ENCODE measurements around the gene MRPS12. TPM values are rescaled to one million over a fixed set of nuclear protein-coding genes. Genes with fewer than 3 reads are reported as not detected.

The MRPS12 gene
- total and polyA plus RNA-seq, 2 of the 4 experiments (the other 2 are of a cell fraction), result 26.7 to 75.4 TPM

GRCh38 chr19:38900743-38901190, 30.0 kb upstream of the MRPS12 start:
- Histone ChIP-seq H2BK120ac (ENCODE audit: low read depth, low read length) (no peak overlapping the region), H3K27ac (ENCODE audit: insufficient read depth, low read length) (no peak overlapping the region), H2BK15ac (ENCODE audit: low read depth, low read length) (no peak overlapping the region), H3K4ac (ENCODE audit: low read depth, low read length) (no peak overlapping the region; the same call in 1 of the 2 replicates), H3K4me1 (ENCODE audit: control insufficient read depth, insufficient read depth, low read length) (peaks cover 3% of the 10 kb centered on the region; the same call in 1 of the 2 replicates), H2AK9ac (replicated peaks; ENCODE audit: low read depth, low read length, poor library complexity) (no peak overlapping the region), H3K9ac (ENCODE audit: low read depth, low read length) (peak overlapping the region; percentile 36), H2AK5ac (ENCODE audit: low read depth, low read length) (no peak overlapping the region), H3K56ac (ENCODE audit: extremely low read depth, insufficient read depth, low read length) (no peak overlapping the region), H2BK20ac (ENCODE audit: low read depth, low read length) (no peak overlapping the region), H4K5ac (ENCODE audit: low read depth, low read length) (no peak overlapping the region), H3K14ac (replicated peaks; ENCODE audit: low read depth, low read length) (no peak overlapping the region), H4K8ac (ENCODE audit: low read depth in 2 of 2, low read length in 2 of 2) (no peak overlapping the region), H3K9me3 (ENCODE audit: control insufficient read depth, insufficient read depth, low read length) (no peaks in the 10 kb centered on the region), H3K36me3 (ENCODE audit: control insufficient read depth, insufficient read depth, low read length) (peaks cover 6% of the 10 kb centered on the region; the same call in 1 of the 2 replicates), H3K4me2 (ENCODE audit: low read depth, low read length) (peak overlapping the region; percentile 83), H2BK5ac (ENCODE audit: low read depth, low read length, poor library complexity, severe bottlenecking) (no peak overlapping the region), H4K20me1 (ENCODE audit: insufficient read depth, low read length) (peaks cover 4% of the 10 kb centered on the region), H3K9me1 (ENCODE audit: insufficient read depth, low read length) (no peaks in the 10 kb centered on the region; the same call in none of the 2 replicates), H3K18ac (ENCODE audit: low read depth, low read length) (no peak overlapping the region), H3K27me3 (ENCODE audit: control insufficient read depth, insufficient read depth, low read length) (no peaks in the 10 kb centered on the region), H4K91ac (ENCODE audit: insufficient read depth, low read depth, low read length) (no peak overlapping the region), H3K4me3 (ENCODE audit: insufficient read depth, low read depth, low read length) (peak overlapping the region; percentile 66), H3K79me1 (ENCODE audit: low read depth in 1 of 2, low read length in 2 of 2) (peaks cover 20 to 49% of the 10 kb centered on the region in 2 experiments), H2AFZ (replicated peaks; ENCODE audit: low read length, poor library complexity) (no peak overlapping the region), H3K23ac (ENCODE audit: low read depth, low read length) (peak overlapping the region; percentile 48; the same call in 1 of the 2 replicates)
- POLR2A ChIA-PET (ENCODE audit: unreplicated experiment), result interaction anchor here (0.9 kb wide), 1 partner anchor 37 kb away, joined by 6 read pairs; no protein-coding TSS in a partner anchor
- in situ Hi-C loops (cut with MboI; ENCODE audit: low sequenced_read_pairs) (loop anchor here (25.0 kb wide), 1 partner anchor 163 kb away; the partner anchor contains the start of gene CAPN12), dilution Hi-C loops (cut with HindIII; ENCODE audit: low sequenced_read_pairs, unreplicated experiment) (no loop called here), intact Hi-C loops (cut with micrococcal nuclease) (no loop called here)
- CTCF ChIA-PET, result interaction anchor here (0.6 to 1.7 kb wide), 5 partner anchors 13 to 422 kb away, joined by 3 to 9 read pairs (median 4); partner anchors contain the start of genes MRPS12 and SARS2
- WGBS, 2 experiments (ENCODE audit: extremely low coverage in 2 of 2, insufficient read length in 1 of 2), result no CpG with 5 or more reads among the region's 3 CpGs
- TF ChIP-seq BHLHE40 (IDR thresholded peaks at IDR 0.05; ENCODE audit: low read depth, low read length) (no peak), RFX5 (IDR thresholded peaks at IDR 0.05; ENCODE audit: low read depth, low read length) (no peak), CEBPB (IDR thresholded peaks at IDR 0.05; ENCODE audit: low read depth, low read length) (peak; percentile 29; the same call in 1 of the 2 replicates)
- DNase-seq, result no peak
- BruUV-seq (replicated peaks), result no TSS peak
- ATAC-seq (ENCODE audit: low read depth), result no peak
